Gastrocnemius medialis (tissue), 4 donors: ENCODE measurements around the gene STX17.

Experiments used
- POLR2A ChIP-seq, 2 donors: fragments of 450-650 bp; IDR thresholded peaks; one replicate each; pipeline ENCODE4 v1.6.1; 2017; ENCODE audit warnings: antibody characterized with exemption in 2 of 2, mild to moderate bottlenecking in 2 of 2, moderate library complexity in 2 of 2
- TF ChIP-seq, protein P1 (sequence below), 5 experiments: fragments of 450-650 bp in 3 of 5; fragments of 200-600 bp in 2 of 5; sonication (generic) in 2 of 5; IDR thresholded peaks in 4 of 5; conservative IDR thresholded peaks in 1 of 5; 1 replicate in 4 of 5; 2 replicates in 1 of 5; pipeline ENCODE4 v1.5.1; 2016 to 2019; ENCODE audit warnings: antibody characterized with exemption in 5 of 5, mild to moderate bottlenecking in 3 of 5, moderate library complexity in 3 of 5

DNA sequence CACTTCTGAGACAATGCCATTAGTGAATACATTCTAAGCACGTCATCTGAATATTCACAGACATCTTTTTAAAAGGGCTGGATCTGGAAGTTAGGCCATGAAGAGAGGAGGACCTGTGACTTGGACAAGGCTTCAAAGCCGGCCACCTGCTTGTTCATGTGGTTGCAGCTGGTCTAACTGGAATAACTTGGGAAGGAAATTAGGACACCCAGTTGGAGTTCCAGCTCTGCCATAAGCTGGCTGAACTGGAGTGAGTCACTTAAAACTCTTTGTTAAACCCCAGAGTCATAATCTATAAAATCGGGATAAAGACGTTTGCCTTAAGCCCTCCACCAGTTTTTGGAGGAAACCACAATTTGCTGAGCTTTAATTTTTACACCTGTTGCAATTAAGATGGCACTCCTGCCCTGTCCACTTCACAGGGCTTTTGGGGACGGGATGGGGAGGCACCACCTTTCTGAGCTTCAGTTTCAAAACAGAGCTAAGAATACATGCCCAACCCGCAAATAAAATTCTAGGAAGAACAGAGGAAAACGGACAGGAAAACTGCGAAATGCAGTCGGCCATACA is 536 bp upstream of the STX17 start:
- TF ChIP-seq, protein P1, sequence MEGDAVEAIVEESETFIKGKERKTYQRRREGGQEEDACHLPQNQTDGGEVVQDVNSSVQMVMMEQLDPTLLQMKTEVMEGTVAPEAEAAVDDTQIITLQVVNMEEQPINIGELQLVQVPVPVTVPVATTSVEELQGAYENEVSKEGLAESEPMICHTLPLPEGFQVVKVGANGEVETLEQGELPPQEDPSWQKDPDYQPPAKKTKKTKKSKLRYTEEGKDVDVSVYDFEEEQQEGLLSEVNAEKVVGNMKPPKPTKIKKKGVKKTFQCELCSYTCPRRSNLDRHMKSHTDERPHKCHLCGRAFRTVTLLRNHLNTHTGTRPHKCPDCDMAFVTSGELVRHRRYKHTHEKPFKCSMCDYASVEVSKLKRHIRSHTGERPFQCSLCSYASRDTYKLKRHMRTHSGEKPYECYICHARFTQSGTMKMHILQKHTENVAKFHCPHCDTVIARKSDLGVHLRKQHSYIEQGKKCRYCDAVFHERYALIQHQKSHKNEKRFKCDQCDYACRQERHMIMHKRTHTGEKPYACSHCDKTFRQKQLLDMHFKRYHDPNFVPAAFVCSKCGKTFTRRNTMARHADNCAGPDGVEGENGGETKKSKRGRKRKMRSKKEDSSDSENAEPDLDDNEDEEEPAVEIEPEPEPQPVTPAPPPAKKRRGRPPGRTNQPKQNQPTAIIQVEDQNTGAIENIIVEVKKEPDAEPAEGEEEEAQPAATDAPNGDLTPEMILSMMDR (IDR thresholded peaks at IDR 0.05 in 4 of 5, conservative IDR thresholded peaks at IDR 0.05 in 1 of 5) = no peak
- no peak for TF ChIP-seq POLR2A (IDR thresholded peaks at IDR 0.05)
